Esophagus muscularis mucosa (tissue), 4 donors: ENCODE measurements around the gene ENDOG.

Experiments used
- CTCF ChIP-seq, 3 experiments: fragments of 200-600 bp in 2 of 3; fragments of 450-650 bp in 1 of 3; sonication (generic) in 2 of 3; IDR thresholded peaks; one replicate each; pipeline ENCODE4 v1.5.1; 2017 to 2019; ENCODE audit warnings: antibody characterized with exemption in 3 of 3, mild to moderate bottlenecking in 2 of 3, moderate library complexity in 1 of 3
- EP300 ChIP-seq: sonication (generic); formaldehyde crosslinking; IDR thresholded peaks from one replicate; pipeline ENCODE4 v1.6.1; 2017; ENCODE audit warnings: antibody characterized with exemption
- POLR2A ChIP-seq: fragments of 450-650 bp; IDR thresholded peaks from one replicate; pipeline ENCODE4 v1.6.1; 2017; ENCODE audit warnings: antibody characterized with exemption, moderate library complexity, mild to moderate bottlenecking, low read depth
- POLR2AphosphoS5 ChIP-seq, 2 donors: sonication (generic); formaldehyde crosslinking; IDR thresholded peaks; one replicate each; pipeline ENCODE4 v1.6.1; 2017; ENCODE audit warnings: antibody characterized with exemption in 2 of 2

DNA sequence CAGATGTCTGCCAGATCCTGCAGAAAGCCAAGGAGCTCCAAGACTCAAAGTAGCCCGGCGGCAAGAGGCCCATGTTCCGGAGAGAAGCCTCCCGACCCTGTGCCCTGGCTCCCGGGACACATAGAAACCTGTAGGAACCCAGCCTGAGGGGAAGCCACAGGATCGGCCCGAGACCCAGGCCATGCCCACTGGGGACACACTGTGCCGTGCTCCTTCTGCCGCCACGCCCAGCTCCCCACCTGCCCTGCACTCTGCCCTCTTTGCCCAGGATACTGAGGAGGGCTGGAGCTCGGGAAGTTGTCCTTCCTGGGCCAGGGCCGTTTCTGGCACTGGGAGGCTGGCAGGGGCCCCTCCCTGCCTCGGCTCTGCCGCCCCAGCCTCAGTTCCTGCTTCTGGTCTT lies 10.5 kb upstream of the ENDOG start:
- TF ChIP-seq CTCF (IDR thresholded peaks at IDR 0.05) (no peak), POLR2A (no peak), EP300 (no peak), POLR2AphosphoS5 (IDR thresholded peaks at IDR 0.05) (no peak)
